Stimulated activated naive CD8-positive, alpha-beta T cell treated with anti-CD3 and anti-CD28 coated beads, Interleukin-15, Interleukin-2, amounts not matched to agents 100 U/mL and 50 U/mL, for 24 hours (primary cell): ENCODE measurements around the gene SCNN1B.
"Not testable (repeated sequence)": the region's sequence is repeated elsewhere in the genome, so short reads cannot be mapped to it uniquely, and the experiment has no call there.

Experiments used
- ATAC-seq: fragments of 150-1000 bp; cut with Tn5 transposase; one replicate; pipeline ENCODE4 v1.10.0; 2021
- DNase-seq: peaks from one replicate; pipeline ENCODE4 v3.0.0; 2021

SCNN1B gene

DNA sequence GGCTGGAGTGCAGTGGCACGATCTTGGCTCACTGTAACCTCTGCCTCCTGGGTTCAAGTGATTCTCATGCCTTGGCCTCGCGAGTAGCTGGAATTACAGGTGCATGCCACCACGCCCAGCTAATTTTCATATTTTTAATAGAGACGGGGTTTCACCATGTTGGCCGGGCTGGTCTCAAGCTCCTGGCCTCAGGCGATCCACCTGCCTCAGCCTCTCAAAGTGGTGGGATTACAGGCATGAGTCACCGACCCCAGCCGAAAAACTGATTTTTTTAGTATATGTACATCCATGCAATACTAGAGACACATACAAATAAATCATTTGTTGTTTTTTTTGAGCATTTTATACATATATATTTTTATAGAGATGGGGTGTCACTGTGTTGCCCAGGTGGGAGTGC, 79.6 kb downstream of the SCNN1B start:
- not testable (repeated sequence) for DNase-seq, ATAC-seq

DNA sequence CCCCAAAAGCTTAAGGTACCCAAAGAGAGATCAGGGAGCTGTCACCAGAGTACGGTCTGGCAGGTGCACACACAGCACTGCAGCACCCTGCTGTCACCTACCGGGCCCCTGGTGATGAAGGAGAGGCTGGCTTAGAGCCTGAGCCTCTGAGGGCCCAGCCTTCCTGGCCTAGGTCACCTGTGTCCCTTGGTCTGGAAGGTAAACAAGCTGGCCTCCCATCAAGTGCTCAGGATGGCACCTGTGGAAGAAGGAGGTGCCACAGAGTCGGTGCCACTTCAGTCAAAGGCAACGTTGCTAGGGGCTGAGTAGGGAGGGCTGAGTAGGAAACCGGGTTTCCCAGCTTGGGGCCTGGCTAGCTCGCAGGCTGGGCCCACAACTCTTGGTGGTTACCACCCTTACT, 80.2 kb downstream of the SCNN1B start:
- DNase-seq (no peak), ATAC-seq (no peak)

DNA sequence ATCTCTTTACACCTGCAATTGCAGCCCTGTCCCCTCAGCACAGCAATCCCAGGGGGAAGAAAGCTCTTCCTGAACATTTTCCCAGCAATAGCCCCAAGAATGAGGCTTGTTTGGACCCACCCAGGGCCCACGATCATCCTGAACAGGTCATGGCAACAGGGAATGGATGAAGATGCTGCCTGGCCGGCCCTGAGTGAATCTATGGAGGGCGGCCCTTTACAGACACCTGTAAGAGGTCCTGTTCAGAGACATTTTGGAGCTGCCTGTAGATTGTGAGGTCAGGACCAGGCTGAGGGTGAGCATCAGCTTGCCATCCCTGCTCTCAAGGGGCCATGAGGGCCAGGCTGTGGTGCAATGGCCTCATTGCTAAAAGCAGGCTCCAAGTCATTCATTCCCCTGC, 81.8 kb downstream of the SCNN1B start:
- no peak for ATAC-seq
- no peak for DNase-seq

DNA sequence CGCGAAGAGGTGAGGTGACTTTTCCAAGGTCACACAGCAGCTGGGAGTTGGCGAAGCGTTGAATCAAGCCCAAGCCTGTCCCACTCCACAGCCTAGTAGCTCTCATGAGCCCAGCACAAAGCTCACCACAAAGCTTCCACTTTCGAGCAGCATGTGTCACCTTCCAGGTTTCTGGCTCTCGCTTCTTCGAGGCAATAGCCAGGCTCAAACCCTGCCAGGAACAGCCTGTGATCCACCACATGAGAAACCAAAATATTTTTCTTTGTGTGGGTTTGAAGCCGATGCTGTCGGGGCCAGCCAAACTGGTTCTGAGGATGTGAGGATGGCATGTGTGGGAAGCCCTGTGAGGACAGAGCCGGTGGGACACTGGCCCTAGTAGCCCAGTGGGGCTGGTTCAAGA, 82.8 kb downstream of the SCNN1B start:
- DNase-seq (no peak), ATAC-seq (no peak)

DNA sequence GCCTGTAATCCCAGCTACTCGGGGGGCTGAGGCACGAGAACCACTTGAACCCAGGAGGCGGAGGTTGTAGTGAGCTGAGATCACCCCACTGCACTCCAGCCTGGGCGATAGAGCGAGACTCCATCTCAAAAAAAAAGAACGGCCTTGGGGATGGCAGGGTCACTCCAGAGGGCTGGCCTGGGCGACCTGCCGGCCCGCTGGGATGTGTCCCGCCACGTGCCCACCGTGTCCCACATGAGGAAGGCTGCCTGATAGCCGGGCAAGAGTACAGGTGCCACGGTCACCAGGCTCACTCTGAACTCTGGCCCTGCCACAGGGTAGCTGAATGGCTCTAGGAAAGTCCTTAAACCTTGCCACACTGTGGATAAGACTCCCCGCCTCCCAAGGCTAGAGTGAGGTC, 83.3 kb downstream of the SCNN1B start:
- ATAC-seq (no peak), DNase-seq (no peak)

DNA sequence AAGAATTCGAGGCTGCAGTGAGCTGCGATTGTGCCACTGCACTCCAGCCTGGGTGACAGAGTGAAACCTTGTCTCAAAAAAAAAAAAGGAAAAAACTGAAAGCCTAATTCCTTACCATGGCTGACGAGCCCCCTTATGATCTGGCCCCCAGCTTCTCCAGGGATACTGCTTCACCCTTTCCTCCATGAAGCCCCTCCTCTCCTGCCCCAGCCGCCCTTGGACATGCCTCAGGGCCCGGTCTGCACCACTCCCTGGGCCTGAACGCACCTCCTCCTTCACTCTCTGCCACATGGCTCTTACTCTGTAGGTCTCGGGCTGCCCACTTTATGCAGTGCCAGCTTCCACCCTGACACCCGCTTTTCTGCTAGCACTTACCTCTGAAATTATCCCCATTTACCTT, 85.6 kb downstream of the SCNN1B start:
- no peak for DNase-seq
- ATAC-seq: no peak

DNA sequence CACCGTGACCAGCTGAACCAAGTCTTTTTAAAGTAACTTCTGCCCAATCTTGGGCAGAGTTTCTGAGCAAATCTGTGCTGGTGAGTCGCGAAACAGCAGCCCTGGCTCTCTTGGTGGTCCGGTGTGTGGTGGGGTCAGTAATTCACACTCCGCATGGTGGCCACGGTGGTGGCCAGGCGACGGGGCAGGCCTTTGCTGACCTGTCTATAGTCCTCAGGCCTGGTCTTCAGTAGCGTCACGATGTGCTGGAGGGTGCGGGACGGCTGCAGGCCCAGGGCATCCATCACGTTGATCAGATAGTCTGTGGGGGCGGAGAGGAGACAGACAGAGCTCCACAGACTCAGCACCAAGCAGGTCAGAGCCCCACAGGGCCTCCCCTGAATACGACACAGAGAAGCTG, 86.7 kb downstream of the SCNN1B start:
- no peak for DNase-seq
- ATAC-seq: no peak

DNA sequence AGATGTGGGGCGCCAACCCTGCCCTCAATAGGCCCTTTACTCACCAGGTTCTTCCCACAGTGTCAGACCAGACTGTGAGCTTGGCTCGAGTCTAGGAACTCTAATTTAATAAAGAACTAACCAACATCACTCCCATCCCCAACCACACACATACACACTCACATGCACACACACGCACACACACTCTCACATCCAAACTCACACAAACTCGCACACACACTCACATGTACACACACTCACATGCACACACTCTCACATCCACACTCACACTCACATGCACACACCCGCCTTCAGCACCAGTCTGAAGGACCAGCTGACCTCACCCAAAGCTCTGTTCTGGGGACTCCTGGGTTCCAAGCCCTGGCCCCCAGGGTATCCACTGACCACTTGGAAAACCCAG, 87.1 kb downstream of the SCNN1B start:
- no peak for ATAC-seq
- no peak for DNase-seq

DNA sequence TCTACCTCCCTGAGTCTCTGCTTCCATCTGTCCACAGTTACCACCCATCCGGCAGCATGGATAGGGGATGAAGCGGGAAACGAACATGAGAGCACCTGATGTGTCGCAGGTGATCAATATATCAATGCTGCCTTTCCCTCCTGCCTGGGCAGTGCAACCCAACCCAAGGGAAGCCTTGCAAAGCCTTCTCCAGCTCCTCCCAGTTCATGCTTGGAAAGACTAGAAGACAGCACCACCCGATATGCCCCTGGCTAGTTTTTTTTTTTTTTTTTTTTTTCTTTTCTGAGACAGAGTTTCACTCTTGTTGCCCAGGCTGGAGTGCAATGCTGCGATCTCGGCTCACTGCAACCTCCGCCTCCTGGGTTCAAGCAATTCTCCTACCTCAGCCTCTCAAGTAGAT, 87.8 kb downstream of the SCNN1B start:
- not testable (repeated sequence) for DNase-seq, ATAC-seq

DNA sequence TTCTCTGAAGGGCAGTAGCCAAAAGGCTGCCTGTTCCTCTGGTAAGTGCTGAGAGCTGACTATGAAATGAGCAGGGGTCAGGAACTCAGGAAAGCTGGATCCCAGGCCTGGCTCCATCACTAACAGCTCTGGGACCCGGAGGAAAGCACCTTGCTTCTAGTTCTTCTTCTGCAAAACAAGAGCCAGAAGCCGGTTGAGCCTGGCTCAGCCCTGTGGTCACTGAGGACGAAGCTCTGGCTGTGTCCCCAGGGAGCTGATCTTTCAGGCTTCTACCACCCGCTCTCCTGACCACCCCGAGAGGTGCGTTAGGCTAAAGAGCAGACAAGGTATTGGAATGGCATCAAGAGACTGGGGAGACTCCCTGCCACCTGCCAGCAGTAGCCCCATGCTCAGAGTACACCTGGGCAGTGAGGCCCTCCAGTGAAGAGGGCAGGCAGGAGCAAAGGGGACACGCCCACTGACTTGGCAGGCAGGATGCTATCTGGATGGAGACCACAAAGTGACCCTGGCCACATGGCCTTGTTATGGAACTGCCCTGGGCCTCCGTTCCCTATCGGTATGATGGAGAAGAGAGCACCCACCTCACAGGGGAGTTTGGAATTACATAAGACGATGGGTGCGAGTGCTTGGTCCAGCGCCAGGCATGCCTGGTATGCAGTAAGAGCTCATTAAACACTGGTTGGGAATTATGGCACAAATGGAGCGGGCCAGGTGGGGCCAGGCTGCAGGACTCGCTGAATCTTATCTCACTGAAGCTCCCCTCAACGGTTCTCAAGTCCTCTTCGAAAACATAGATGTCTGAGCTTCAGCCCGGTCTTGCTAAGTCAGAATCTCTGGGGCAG, 89.5 kb downstream of the SCNN1B start:
- DNase-seq: no peak
- no peak for ATAC-seq

DNA sequence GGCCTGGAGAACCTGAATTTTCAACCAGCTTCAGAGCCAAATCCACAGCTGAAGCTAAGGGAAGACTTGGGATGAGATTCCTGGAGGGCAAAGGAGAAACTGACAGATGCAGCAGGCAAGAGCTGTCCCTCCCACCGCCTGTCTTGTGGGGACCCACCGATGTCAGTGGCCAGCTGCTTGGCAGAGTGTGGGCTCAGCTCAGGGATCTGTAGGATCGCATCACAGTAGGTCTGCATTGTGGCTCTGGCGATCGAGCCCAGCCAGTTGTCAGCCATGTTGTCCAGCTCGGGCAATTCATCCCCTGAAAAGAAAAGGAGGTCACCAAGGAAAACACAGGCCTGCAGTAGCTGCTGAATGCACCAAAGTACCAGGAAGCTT, 90.1 kb downstream of the SCNN1B start:
- no peak for DNase-seq
- ATAC-seq: no peak

DNA sequence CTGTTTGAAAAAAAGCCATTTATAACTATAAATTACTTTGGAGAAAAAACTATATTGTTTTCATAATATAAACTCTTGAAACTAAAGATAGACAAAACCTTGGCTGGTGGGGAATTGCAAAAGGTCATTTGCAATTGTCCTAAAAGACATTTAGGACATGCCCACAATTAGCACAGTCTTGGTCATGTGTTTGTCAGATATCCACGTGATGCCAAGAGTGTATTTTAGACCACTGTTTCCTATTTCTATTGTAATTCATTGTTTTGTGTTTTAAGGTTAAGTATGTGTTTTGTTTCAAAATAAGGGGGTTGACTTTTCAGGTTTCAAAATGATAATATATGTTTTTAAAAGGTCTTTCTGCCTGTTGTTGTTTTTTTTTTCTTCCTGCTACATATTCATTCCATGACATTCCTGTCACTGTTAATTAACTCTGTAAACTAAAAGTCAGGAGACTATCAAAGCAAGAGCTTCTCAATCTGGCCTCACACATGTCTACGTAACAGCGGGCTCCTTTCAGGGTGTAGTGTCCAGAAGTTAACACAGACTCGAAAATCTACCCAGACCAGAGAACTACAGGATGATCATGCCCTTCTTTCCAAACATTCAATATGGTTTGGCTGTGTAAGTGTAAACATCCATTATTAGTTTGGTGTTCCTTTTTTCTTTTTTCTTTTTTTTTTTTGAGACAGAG, 92.2 kb downstream of the SCNN1B start:
- ATAC-seq (no peak), DNase-seq (no peak)

DNA sequence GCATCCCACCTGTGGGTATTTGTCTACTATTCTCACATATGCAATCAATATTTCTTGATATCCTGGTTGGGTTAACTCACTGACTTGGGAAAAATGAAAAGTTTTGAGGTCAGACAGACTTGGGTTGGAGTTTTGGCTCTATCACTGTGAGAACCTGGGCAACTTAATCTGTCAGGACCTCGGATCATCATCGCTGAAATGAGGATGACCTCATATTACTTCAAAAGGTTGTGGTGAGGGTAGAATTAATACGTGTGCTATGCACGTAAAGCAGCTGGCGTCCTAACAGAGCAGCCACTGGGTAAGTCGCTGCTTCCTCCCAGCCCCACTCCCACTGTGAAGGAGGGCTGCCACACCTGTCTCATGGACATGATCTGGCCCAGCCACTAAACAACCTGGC, 93.6 kb downstream of the SCNN1B start:
- DNase-seq: no peak
- no peak for ATAC-seq

DNA sequence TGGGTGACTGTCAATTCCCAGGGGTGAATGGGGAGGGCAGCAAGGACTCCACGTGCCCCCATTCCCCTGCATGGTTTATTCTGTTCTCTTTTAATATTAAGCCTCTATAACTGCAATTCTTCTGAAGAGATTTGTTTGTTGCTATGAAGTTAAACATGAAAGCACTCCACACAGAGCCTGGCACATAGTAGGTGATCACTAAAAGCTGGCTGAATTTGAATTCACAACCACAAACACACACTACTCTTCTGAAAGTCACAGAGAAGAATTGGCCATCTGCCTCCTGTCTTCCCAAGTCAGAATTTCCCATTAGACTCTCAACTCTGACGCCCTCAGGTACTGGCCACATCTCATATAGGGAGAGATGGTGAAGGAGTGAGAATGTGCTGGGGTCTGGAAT, 95.4 kb downstream of the SCNN1B start:
- no peak for ATAC-seq
- DNase-seq: no peak

DNA sequence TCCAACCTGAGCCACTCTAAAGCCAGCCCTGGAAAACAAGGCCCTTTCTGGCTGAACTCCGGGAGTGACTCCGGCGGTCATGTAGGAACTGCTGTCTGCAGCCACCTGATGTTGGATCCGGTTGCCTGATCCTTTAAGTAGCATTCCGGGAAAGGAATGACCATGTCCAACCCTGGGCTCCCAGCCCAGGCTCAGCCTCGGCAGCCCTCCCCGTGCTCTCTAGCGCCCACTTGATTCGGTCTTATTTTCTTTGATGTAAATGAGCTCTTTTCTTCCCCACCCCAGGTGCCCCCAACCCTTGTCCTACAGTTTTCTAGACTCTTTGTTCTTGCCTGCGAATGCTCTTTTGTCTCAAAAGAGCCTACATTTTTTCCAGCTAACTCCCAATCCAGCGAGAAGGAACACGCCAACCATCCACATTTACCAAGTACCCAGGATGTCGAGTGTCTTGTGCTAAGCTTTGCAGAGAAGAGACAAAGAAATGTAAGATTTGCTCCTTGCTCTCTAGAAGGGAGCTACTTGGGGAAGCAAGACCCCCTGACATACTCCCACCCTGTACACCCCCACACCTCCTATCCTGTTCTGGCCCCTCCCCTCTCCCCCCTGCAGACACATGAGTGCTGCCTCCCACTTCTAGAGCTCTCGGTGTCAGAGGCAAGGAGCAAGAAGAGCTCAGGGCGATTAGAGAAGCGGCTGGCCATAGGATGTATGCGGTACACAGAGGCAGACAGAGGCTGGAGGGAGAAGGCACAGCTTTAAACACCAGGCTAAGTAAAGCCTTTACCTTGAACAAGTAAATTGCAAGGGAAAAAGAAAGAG, 97.1 kb downstream of the SCNN1B start:
- DNase-seq: no peak
- no peak for ATAC-seq

DNA sequence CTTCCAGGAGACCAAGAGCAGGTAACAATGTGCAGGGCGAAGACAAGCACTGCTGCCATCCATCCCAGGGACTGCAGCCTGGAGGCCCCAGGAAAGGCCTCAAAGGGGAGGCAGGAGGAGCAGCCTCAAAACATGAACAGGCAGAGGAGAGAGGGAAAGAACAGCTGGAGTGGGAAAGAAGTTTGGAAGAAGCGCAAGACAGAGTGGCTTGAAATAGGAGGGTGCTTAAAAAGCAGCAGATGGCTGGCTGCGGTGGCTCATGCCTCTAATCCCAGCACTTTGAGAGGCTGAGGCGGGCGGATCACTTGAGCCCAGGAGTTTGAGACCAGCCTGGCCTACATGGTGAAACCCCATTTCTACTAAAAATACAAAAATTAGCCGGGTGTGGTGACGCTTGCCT, 98.3 kb downstream of the SCNN1B start:
- not testable (repeated sequence) for DNase-seq

DNA sequence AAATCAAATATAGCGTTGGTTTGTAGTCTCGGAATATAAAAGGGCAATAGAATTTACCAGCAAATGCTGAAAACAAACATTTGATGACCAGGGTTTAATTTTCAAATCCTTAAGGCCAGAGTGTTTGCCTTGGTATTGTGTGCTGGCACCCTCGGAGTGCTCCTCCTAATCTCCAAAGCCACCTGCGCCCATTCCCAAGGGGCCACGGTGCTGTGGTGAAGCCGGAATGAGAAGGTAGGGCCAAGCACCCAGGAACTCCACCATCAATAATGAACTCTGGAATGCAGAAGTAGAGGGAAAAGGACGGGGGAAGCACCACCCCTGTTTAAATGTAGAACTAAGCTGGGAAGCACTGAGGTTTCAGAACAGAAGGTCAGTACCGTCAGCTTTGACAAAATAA, 99.0 kb downstream of the SCNN1B start:
- ATAC-seq: no peak

More for the DNA sequence above, 98.3 kb downstream of the SCNN1B start:
- ATAC-seq: not testable (repeated sequence)

DNA sequence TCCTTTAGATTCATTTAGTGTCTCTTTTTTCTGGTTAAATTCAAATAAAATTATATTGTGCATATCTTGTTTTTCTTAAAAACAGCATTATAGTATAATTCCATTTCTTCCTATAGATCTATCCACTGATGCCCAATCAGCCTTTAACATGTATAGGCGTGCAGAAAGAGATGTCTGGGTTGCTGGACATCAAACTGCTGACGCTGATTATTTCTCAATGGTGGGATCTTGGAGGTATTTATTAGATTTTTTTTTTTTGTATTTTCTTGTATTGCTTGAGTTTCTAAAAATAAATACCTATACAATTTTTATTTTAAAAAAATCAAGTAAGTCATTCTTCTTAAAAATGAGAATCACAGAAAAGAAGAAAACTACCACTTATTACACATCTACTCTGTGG, 100.0 kb downstream of the SCNN1B start:
- no peak for ATAC-seq
- DNase-seq: no peak

More for the DNA sequence above, 99.0 kb downstream of the SCNN1B start:
- no peak for DNase-seq

DNA sequence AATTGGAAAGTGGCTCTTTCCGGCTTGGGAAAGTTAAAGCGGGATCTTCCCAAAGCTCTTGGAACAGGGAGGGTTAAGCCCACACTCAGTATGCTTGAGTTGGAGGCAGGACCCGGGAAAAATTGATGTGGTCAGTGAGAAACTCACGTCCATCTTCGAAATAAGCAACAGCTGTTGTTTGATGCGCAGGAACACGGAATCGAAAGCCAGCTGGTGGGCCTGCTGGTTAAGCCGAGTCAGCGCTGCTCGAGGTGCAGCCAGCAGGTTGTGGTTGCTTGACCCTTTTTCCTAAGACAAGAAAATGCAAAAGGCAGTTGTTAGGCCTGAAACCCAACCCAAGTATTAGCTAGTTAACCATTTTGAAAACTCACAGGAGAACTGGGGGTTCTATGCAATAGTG, 101.4 kb downstream of the SCNN1B start:
- ATAC-seq: no peak
- no peak for DNase-seq

DNA sequence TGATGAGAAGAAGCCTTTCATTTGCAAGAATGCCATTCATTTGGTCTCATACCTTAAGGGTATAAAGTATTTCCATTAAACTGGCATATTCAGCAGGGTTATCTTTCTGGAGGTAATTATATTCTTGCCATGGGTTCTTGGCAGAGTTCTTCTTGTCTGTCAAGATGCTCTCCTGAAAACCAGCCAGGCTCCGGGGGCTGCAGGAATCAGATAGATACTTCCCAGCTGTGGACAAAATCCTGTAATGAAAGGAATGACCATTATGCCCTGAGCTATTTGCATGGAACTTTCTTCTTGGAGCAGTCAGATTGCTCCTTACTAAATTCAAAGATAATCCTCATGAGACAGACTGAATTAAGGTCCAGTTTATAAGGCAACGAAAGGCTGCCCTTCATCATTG, 103.9 kb downstream of the SCNN1B start:
- ATAC-seq: no peak
- no peak for DNase-seq

DNA sequence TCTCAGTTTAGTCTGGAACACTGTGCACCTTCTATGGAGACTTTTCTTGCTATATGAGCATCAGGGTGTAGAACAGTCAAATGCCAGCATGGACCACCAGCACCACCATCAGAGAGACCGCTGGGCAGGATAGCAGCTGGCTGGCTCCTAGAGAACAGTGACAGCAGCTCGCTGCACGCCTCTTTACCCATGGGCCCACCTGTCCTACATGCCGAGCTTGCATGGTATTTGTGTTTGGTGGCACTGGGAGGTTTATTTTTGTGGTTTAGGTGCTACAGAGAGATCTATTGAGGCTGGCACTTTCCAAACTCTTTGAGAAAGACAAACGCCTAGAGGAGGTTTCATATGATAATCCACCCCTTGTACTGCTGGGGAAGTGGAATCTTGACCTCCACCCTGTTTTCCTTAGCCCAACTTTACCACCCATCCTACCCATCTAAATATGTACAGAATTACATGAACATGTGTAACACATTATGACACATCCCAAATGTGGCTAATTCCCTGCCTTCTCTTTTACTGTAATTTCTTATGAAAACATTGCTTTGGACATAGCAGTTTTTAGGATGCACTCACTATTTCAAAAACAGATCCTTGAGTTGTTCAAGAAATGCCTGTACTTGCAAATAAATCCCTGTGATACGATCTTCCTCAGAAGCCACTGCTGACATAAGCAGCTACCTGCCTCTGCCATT, 104.6 kb downstream of the SCNN1B start:
- no peak for DNase-seq
- no peak for ATAC-seq

DNA sequence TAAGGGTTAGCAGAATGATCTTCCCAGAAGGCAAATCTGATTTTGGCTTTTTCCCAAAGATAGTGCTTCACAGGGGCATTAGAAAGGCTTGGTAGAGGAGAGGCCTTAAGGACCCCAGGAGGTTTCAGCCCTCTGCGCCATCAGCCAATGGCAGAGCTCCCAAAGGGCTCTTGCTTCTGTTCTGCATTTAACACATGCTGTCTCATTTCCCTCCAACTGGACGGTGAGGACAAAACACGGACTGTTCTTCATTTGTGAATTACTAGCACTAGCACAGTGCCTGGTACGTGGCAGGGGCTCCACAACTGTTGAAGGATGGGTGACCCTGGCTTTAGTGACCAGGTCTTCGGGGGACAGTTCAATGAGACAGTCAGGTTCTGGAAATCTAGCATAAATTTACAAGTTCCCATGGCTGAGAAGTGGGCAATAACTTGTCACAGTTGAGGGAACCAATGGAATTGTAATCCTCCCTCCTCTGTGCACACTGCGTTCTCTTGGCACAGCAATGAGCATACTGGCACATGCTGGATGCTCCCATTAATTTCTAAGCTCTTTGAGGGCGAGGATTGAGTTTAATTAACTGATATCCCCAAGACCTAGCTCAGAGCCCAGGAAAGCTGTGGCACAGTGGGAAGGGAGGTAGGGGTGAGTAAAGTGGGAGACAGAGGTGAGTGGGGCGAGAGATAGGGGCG, 105.5 kb downstream of the SCNN1B start:
- ATAC-seq: no peak
- DNase-seq: no peak
